ENCODE measurements around the gene NCOA1.

Gene NCOA1

DNA sequence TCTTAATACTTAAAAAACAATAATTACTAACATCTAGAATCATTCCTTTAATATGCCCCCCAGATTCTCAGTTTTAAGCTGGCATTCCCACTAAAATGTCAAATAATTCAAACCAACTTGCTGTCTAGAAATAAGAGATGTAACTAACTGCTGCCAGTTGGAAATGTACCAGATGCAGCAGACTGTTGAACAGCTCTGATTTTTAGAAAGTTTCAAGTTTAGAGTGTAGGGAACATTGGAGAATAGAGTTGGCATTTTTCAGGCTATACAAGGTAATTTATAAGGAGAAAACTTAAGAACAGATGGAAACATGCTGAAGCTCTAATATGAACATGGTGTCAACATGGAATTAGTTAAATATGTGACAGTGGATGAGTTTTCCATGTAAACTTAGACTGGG, 200.8 kb downstream of the NCOA1 start:
- Histone ChIP-seq H3K27ac (replicated peaks) (no peak overlapping the region), H3K27me3 (ENCODE audit: insufficient read depth, poor library complexity, severe bottlenecking) (no peaks in the 10 kb centered on the region), H3K4me3 (replicated peaks; ENCODE audit: insufficient read depth, low read length) (no peak overlapping the region)
- TF ChIP-seq POLR2AphosphoS5 (IDR thresholded peaks at IDR 0.05; ENCODE audit: low read depth) (no peak), SPI1 (IDR thresholded peaks at IDR 0.05; ENCODE audit: borderline replicate concordance, low read depth) (no peak), GABPA (IDR thresholded peaks at IDR 0.05; ENCODE audit: low read depth) (no peak)
- TF ChIP-seq, protein P1, sequence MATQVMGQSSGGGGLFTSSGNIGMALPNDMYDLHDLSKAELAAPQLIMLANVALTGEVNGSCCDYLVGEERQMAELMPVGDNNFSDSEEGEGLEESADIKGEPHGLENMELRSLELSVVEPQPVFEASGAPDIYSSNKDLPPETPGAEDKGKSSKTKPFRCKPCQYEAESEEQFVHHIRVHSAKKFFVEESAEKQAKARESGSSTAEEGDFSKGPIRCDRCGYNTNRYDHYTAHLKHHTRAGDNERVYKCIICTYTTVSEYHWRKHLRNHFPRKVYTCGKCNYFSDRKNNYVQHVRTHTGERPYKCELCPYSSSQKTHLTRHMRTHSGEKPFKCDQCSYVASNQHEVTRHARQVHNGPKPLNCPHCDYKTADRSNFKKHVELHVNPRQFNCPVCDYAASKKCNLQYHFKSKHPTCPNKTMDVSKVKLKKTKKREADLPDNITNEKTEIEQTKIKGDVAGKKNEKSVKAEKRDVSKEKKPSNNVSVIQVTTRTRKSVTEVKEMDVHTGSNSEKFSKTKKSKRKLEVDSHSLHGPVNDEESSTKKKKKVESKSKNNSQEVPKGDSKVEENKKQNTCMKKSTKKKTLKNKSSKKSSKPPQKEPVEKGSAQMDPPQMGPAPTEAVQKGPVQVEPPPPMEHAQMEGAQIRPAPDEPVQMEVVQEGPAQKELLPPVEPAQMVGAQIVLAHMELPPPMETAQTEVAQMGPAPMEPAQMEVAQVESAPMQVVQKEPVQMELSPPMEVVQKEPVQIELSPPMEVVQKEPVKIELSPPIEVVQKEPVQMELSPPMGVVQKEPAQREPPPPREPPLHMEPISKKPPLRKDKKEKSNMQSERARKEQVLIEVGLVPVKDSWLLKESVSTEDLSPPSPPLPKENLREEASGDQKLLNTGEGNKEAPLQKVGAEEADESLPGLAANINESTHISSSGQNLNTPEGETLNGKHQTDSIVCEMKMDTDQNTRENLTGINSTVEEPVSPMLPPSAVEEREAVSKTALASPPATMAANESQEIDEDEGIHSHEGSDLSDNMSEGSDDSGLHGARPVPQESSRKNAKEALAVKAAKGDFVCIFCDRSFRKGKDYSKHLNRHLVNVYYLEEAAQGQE (IDR thresholded peaks at IDR 0.05; ENCODE audit: insufficient replicate concordance, low read depth), result no peak
- TF ChIP-seq, protein P2, sequence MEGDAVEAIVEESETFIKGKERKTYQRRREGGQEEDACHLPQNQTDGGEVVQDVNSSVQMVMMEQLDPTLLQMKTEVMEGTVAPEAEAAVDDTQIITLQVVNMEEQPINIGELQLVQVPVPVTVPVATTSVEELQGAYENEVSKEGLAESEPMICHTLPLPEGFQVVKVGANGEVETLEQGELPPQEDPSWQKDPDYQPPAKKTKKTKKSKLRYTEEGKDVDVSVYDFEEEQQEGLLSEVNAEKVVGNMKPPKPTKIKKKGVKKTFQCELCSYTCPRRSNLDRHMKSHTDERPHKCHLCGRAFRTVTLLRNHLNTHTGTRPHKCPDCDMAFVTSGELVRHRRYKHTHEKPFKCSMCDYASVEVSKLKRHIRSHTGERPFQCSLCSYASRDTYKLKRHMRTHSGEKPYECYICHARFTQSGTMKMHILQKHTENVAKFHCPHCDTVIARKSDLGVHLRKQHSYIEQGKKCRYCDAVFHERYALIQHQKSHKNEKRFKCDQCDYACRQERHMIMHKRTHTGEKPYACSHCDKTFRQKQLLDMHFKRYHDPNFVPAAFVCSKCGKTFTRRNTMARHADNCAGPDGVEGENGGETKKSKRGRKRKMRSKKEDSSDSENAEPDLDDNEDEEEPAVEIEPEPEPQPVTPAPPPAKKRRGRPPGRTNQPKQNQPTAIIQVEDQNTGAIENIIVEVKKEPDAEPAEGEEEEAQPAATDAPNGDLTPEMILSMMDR (IDR thresholded peaks at IDR 0.05; ENCODE audit: insufficient read depth, low read length), result no peak
- DNase-seq (ENCODE audit: low read depth in 1 of 2, low spot score in 1 of 2), result no peak

DNA sequence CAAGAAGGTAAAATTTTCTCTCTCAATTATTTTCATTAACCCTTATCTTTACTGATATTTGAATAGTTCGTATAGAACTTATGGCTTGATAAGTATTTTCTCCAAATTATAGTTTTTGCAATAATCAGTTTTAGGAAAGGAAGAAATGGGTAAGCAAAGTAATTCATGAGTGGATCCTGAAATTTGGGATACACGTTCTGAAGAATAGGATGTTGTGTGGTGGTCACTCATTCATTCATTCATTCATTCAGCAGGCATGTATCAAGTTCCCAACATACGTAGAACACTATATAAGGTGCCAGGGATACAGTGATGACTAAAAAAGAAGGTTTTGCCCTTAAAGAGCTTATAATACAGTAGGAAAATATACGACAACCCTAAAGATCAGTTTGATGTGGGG, 206.7 kb downstream of the NCOA1 start:
- no peak for TF ChIP-seq GABPA (IDR thresholded peaks at IDR 0.05; ENCODE audit: low read depth)
- TF ChIP-seq, protein P2 (IDR thresholded peaks at IDR 0.05; ENCODE audit: insufficient read depth, low read length), result no peak
- no peak for TF ChIP-seq POLR2AphosphoS5 (IDR thresholded peaks at IDR 0.05; ENCODE audit: low read depth)
- no peak for TF ChIP-seq SPI1 (IDR thresholded peaks at IDR 0.05; ENCODE audit: borderline replicate concordance, low read depth)
- TF ChIP-seq, protein P1 (IDR thresholded peaks at IDR 0.05; ENCODE audit: insufficient replicate concordance, low read depth), result no peak
- H3K27me3 ChIP-seq (ENCODE audit: insufficient read depth, poor library complexity, severe bottlenecking), result no peaks in the 10 kb centered on the region
- no peak overlapping the region for H3K27ac ChIP-seq (replicated peaks)
- no peak overlapping the region for H3K4me3 ChIP-seq (replicated peaks; ENCODE audit: insufficient read depth, low read length)
- DNase-seq (ENCODE audit: low read depth in 1 of 2, low spot score in 1 of 2), result no peak

DNA sequence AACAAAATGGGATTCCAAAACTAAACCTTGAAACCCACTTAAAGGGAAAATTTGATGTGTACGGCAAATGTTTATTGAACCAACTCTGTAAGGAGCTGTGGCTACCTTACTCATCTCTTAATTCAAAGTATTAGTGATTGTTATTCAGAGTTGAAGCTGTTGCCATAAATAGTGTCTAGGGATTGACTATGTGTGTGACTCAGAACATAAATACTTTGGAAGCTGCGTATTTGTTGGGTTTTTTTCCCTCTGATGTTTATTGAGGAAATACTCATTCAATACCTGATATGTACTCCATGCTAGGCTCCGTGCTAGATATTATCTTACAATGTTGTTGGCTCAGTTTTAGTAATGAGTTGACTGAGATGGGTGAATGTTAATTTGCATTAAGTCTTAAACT, 211.7 kb downstream of the NCOA1 start:
- DNase-seq (ENCODE audit: low read depth in 1 of 2, low spot score in 1 of 2), result no peak
- no peaks in the 10 kb centered on the region for H3K27me3 ChIP-seq (ENCODE audit: insufficient read depth, poor library complexity, severe bottlenecking)

More for the DNA sequence above, 211.7 kb downstream of the NCOA1 start:
- no peak overlapping the region for H3K4me3 ChIP-seq (replicated peaks; ENCODE audit: insufficient read depth, low read length)
- H3K27ac ChIP-seq (replicated peaks), result no peak overlapping the region
- TF ChIP-seq, protein P2 (IDR thresholded peaks at IDR 0.05; ENCODE audit: insufficient read depth, low read length), result no peak
- TF ChIP-seq SPI1 (IDR thresholded peaks at IDR 0.05; ENCODE audit: borderline replicate concordance, low read depth) (no peak), GABPA (IDR thresholded peaks at IDR 0.05; ENCODE audit: low read depth) (no peak), POLR2AphosphoS5 (IDR thresholded peaks at IDR 0.05; ENCODE audit: low read depth) (no peak)
- TF ChIP-seq, protein P1 (IDR thresholded peaks at IDR 0.05; ENCODE audit: insufficient replicate concordance, low read depth), result no peak

All from HL-60 (cell line).